ENCODE measurements around the gene MED12. TPM values are rescaled to one million over a fixed set of nuclear protein-coding genes. Genes with fewer than 3 reads are reported as not detected.

MED12 gene
- total RNA-seq, 3 donors from 2014 or later = 34.4 to 55.4 (median 47.8) TPM

- TF ChIP-seq, protein P1, sequence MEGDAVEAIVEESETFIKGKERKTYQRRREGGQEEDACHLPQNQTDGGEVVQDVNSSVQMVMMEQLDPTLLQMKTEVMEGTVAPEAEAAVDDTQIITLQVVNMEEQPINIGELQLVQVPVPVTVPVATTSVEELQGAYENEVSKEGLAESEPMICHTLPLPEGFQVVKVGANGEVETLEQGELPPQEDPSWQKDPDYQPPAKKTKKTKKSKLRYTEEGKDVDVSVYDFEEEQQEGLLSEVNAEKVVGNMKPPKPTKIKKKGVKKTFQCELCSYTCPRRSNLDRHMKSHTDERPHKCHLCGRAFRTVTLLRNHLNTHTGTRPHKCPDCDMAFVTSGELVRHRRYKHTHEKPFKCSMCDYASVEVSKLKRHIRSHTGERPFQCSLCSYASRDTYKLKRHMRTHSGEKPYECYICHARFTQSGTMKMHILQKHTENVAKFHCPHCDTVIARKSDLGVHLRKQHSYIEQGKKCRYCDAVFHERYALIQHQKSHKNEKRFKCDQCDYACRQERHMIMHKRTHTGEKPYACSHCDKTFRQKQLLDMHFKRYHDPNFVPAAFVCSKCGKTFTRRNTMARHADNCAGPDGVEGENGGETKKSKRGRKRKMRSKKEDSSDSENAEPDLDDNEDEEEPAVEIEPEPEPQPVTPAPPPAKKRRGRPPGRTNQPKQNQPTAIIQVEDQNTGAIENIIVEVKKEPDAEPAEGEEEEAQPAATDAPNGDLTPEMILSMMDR (IDR thresholded peaks at IDR 0.05) = no peak
- peak overlapping the region; percentile 46 for H3K4me3 ChIP-seq
- DNase-seq (peak in 1 of 3 donors; percentile 28), ATAC-seq (peak; percentile 56)
- no peaks in the 10 kb centered on the region for H3K9me3 ChIP-seq
- no peaks in the 10 kb centered on the region for H3K4me1 ChIP-seq (ENCODE audit: low read depth)
- no peaks in the 10 kb centered on the region for H3K36me3 ChIP-seq (ENCODE audit: low read depth)
- intact Hi-C loops (cut with DNase I, micrococcal nuclease) = no loop called here
These were observed 664 bp downstream of the MED12 start for GRCh38 chrX:71118985-71119535.

DNA sequence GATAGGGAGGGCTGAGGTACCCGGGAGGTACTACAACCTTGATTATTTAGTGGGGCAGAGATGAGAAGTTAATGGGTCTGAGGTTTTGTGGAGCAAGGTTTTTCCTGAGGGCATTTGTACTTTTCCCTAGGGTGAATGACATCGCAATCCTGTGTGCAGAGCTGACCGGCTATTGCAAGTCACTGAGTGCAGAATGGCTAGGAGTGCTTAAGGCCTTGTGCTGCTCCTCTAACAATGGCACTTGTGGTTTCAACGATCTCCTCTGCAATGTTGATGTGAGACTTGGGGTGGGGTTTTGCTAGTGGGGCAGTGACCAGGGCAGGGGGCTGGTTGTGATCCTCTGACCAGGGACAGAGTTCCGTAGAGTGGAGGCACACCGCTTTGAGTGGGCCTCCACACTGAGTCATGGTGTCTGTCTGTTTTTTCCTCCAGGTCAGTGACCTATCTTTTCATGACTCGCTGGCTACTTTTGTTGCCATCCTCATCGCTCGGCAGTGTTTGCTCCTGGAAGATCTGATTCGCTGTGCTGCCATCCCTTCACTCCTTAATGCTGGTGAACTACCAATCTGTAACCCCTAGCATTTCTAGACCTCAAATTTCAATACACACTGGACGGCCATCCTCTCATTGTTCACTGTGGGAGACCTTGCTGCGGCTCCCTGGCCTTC, 9.9 kb downstream of the MED12 start:
- Histone ChIP-seq H3K9me3 (no peaks in the 10 kb centered on the region), H3K4me3 (no peak overlapping the region), H3K4me1 (ENCODE audit: low read depth) (no peaks in the 10 kb centered on the region), H3K36me3 (ENCODE audit: low read depth) (no peaks in the 10 kb centered on the region)
- intact Hi-C loops (cut with DNase I, micrococcal nuclease) = no loop called here
- ATAC-seq (no peak), DNase-seq (no peak)
- TF ChIP-seq, protein P1 (IDR thresholded peaks at IDR 0.05) = no peak

GRCh38 chrX:71128915-71129765, 10.7 kb downstream of the MED12 start:
- TF ChIP-seq, protein P1 (IDR thresholded peaks at IDR 0.05) = peak; percentile 48
- DNase-seq (peak; percentile 67 to 82 (median 75)), ATAC-seq (peak; percentile 93)
- intact Hi-C loops (cut with DNase I, micrococcal nuclease) = no loop called here
- no peaks in the 10 kb centered on the region for H3K4me1 ChIP-seq (ENCODE audit: low read depth)
- no peaks in the 10 kb centered on the region for H3K36me3 ChIP-seq (ENCODE audit: low read depth)
- no peaks in the 10 kb centered on the region for H3K9me3 ChIP-seq
- H3K4me3 ChIP-seq = no peak overlapping the region

DNA sequence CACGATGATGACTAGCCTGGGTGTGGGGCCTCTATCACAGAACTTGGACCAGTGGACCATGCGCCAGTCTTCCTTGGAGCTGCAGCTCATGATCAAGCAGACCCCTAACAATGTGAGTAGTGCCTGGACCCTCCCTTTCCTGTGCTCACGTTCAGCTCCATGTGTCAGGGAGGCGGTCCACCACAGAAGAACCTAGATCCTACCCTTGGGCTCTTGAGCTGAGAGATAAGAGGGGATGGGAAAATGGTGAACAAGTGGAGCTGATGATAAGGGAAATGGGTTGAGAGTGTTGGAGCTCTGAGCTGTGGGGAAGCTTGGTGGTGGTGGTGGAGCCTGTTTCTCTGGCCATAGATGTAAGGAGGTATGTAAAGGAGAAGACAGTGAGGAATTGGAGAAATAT, 13.1 kb downstream of the MED12 start:
- no peak for ATAC-seq
- Histone ChIP-seq H3K36me3 (ENCODE audit: low read depth) (no peaks in the 10 kb centered on the region), H3K4me1 (ENCODE audit: low read depth) (no peaks in the 10 kb centered on the region), H3K9me3 (no peaks in the 10 kb centered on the region), H3K4me3 (no peak overlapping the region)
- TF ChIP-seq, protein P1 (IDR thresholded peaks at IDR 0.05) = no peak
- intact Hi-C loops (cut with DNase I, micrococcal nuclease) = no loop called here
- DNase-seq = no peak

GRCh38 chrX:71140440-71140839, 22.0 kb downstream of the MED12 start:
- Histone ChIP-seq H3K4me1 (ENCODE audit: low read depth) (no peaks in the 10 kb centered on the region), H3K9me3 (no peaks in the 10 kb centered on the region), H3K4me3 (no peak overlapping the region), H3K36me3 (ENCODE audit: low read depth) (no peaks in the 10 kb centered on the region)
- ATAC-seq (no peak), DNase-seq (no peak)
- intact Hi-C loops (cut with DNase I, micrococcal nuclease) = no loop called here
- TF ChIP-seq, protein P1 (IDR thresholded peaks at IDR 0.05) = no peak

Data from mucosa of descending colon (tissue), 3 donors.